Osteoblast (primary cell): ENCODE results near the gene ACBD4. TPM values are rescaled to one million over a fixed set of nuclear protein-coding genes. Genes with fewer than 3 reads are reported as not detected.
A peak's percentile ranks its signal among the peaks of the same experiment; 100 is the strongest.

Experiments
- DNase-seq: peaks from one replicate; pipeline ENCODE4 v3.0.0; 2011; ENCODE audit warnings: low spot score, mixed read lengths; ENCODE audit not compliant: insufficient read length; ENCODE audit errors: missing footprints
- H2AFZ ChIP-seq: 2 replicates; pipeline ENCODE4 v1.6.0; 2011; ENCODE audit warnings: mild to moderate bottlenecking, low read length
- H3K27ac ChIP-seq: 2 replicates; pipeline ENCODE4 v1.5.1; 2011; ENCODE audit warnings: mild to moderate bottlenecking, low read depth, low read length, moderate library complexity
- H3K27me3 ChIP-seq: 2 replicates; pipeline ENCODE4 v1.6.0; 2012; ENCODE audit warnings: mild to moderate bottlenecking, control low read depth, inconsistent platforms, low read length, moderate library complexity; ENCODE audit not compliant: insufficient read depth
- H3K36me3 ChIP-seq: 2 replicates; pipeline ENCODE4 v1.5.1; 2011; ENCODE audit warnings: mild to moderate bottlenecking, low read length, control low read depth, moderate library complexity; ENCODE audit not compliant: insufficient read depth
- H3K4me1 ChIP-seq: 2 replicates; pipeline ENCODE4 v1.5.1; 2011; ENCODE audit warnings: mild to moderate bottlenecking, low read length, control low read depth, moderate library complexity; ENCODE audit not compliant: insufficient read depth
- H3K4me2 ChIP-seq: 2 replicates; pipeline ENCODE4 v1.6.0; 2011; ENCODE audit warnings: mild to moderate bottlenecking, low read length; ENCODE audit not compliant: insufficient read depth
- H3K4me3 ChIP-seq: fragments of 200-600 bp; sonication (generic); 3 replicates; pipeline ENCODE4 v1.5.1; 2012; ENCODE audit warnings: mild to moderate bottlenecking, low read length, inconsistent platforms; ENCODE audit not compliant: insufficient read depth
- H3K79me2 ChIP-seq: 2 replicates; pipeline ENCODE4 v1.6.0; 2012; ENCODE audit warnings: mild to moderate bottlenecking, low read length, control low read depth, inconsistent platforms; ENCODE audit not compliant: insufficient read depth
- H3K9me3 ChIP-seq: 2 replicates; pipeline ENCODE4 v1.5.1; 2011; ENCODE audit warnings: low read depth, low read length, control low read depth
- H4K20me1 ChIP-seq: 2 replicates; pipeline ENCODE4 v1.6.0; 2012; ENCODE audit warnings: mild to moderate bottlenecking, low read length, control low read depth; ENCODE audit not compliant: insufficient read depth
- CTCF ChIP-seq: IDR thresholded peaks from 2 replicates; pipeline ENCODE4 v1.5.1; 2011; ENCODE audit warnings: mild to moderate bottlenecking, low read depth, low read length, moderate library complexity; ENCODE audit errors: extremely low read depth
- total RNA-seq: library from RNA; depleted of rRNA; stranded (reverse); fragments of >200 nt; gene quantifications from 2 replicates; pipeline ENCODE4 v1.2.3, GENCODE V29; 2012

Gene ACBD4
- total RNA-seq, 1 donor, result 4.7 TPM

GRCh38 chr17:45110676-45111611, 24.5 kb upstream of the ACBD4 start:
- no peak overlapping the region for H3K4me2 ChIP-seq
- no peaks in the 10 kb centered on the region for H3K27me3 ChIP-seq
- no peaks in the 10 kb centered on the region for H3K9me3 ChIP-seq
- no peak overlapping the region for H3K4me3 ChIP-seq
- H3K27ac ChIP-seq, result no peak overlapping the region
- peak; percentile 91 for DNase-seq
- TF ChIP-seq CTCF, result no peak
- no peaks in the 10 kb centered on the region for H3K4me1 ChIP-seq
- H2AFZ ChIP-seq, result no peak overlapping the region
- H3K79me2 ChIP-seq, result peaks cover 6% of the 10 kb centered on the region
- peaks cover 11% of the 10 kb centered on the region for H4K20me1 ChIP-seq
- H3K36me3 ChIP-seq, result peaks cover 26% of the 10 kb centered on the region

- H3K27me3 ChIP-seq, result no peaks in the 10 kb centered on the region
- TF ChIP-seq CTCF, result no peak
- no peak overlapping the region for H2AFZ ChIP-seq
- no peaks in the 10 kb centered on the region for H3K79me2 ChIP-seq
- peaks cover 11% of the 10 kb centered on the region for H4K20me1 ChIP-seq
- H3K36me3 ChIP-seq, result peaks cover 17% of the 10 kb centered on the region
- H3K4me1 ChIP-seq, result no peaks in the 10 kb centered on the region
- H3K4me3 ChIP-seq, result no peak overlapping the region
- H3K4me2 ChIP-seq, result no peak overlapping the region
- no peaks in the 10 kb centered on the region for H3K9me3 ChIP-seq
- DNase-seq, result no peak
- no peak overlapping the region for H3K27ac ChIP-seq
Measured at GRCh38 chr17:45111850-45112249, 23.6 kb upstream of the ACBD4 start.

- Histone ChIP-seq H4K20me1 (peaks cover 5% of the 10 kb centered on the region), H3K4me2 (no peak overlapping the region), H2AFZ (no peak overlapping the region), H3K27me3 (no peaks in the 10 kb centered on the region), H3K4me1 (no peaks in the 10 kb centered on the region), H3K79me2 (no peaks in the 10 kb centered on the region), H3K36me3 (peaks cover 8% of the 10 kb centered on the region), H3K4me3 (no peak overlapping the region), H3K9me3 (no peaks in the 10 kb centered on the region), H3K27ac (no peak overlapping the region)
- TF ChIP-seq CTCF, result no peak
- peak; percentile 67 for DNase-seq
Measured at GRCh38 chr17:45112559-45113423, 22.7 kb upstream of the ACBD4 start.

GRCh38 chr17:45113424-45113754, 22.1 kb upstream of the ACBD4 start:
- no peak overlapping the region for H3K4me2 ChIP-seq
- H3K27me3 ChIP-seq, result no peaks in the 10 kb centered on the region
- TF ChIP-seq CTCF, result no peak
- no peak overlapping the region for H2AFZ ChIP-seq
- no peak overlapping the region for H3K27ac ChIP-seq
- DNase-seq, result peak; percentile 59
- H3K36me3 ChIP-seq, result peaks cover 3% of the 10 kb centered on the region
- no peaks in the 10 kb centered on the region for H3K79me2 ChIP-seq
- peaks cover 5% of the 10 kb centered on the region for H4K20me1 ChIP-seq
- no peak overlapping the region for H3K4me3 ChIP-seq
- H3K4me1 ChIP-seq, result no peaks in the 10 kb centered on the region
- no peaks in the 10 kb centered on the region for H3K9me3 ChIP-seq
